H9 (cell line): ENCODE data around the gene RAD23B. TPM values are rescaled to one million over a fixed set of nuclear protein-coding genes. Genes with fewer than 3 reads are reported as not detected.

Source experiments
- DNase-seq: peaks from one replicate; pipeline ENCODE4 v3.0.0-alpha.2; 2017
- H2AFZ ChIP-seq: one replicate; pipeline ENCODE4 v1.6.1; 2013; ENCODE audit warnings: mild to moderate bottlenecking, low read length, control low read depth, moderate library complexity
- H2AK5ac ChIP-seq: 2 replicates; pipeline ENCODE4 v1.6.1; 2013; ENCODE audit warnings: low read length, control low read depth, mixed read lengths; ENCODE audit not compliant: insufficient read length
- H2BK120ac ChIP-seq: one replicate; pipeline ENCODE4 v1.6.1; 2013; ENCODE audit warnings: low read depth, mild to moderate bottlenecking, low read length, control low read depth, inconsistent platforms; ENCODE audit not compliant: poor library complexity, severe bottlenecking
- H2BK12ac ChIP-seq: 2 replicates; pipeline ENCODE4 v1.6.1; 2013; ENCODE audit warnings: low read length, control low read depth, mixed read lengths, low read depth; ENCODE audit not compliant: insufficient read length
- H2BK15ac ChIP-seq: 2 replicates; pipeline ENCODE4 v1.6.1; 2013; ENCODE audit warnings: low read depth, low read length, control low read depth
- H2BK20ac ChIP-seq: one replicate; pipeline ENCODE4 v1.6.1; 2013; ENCODE audit warnings: low read depth, mild to moderate bottlenecking, low read length, control low read depth, inconsistent platforms; ENCODE audit not compliant: poor library complexity, severe bottlenecking
- H2BK5ac ChIP-seq: 2 replicates; pipeline ENCODE4 v1.6.1; 2013; ENCODE audit warnings: low read length, control low read depth, mixed read lengths; ENCODE audit not compliant: insufficient read length
- H3K14ac ChIP-seq: 2 replicates; pipeline ENCODE4 v1.6.1; 2013; ENCODE audit warnings: low read length, control low read depth; ENCODE audit not compliant: insufficient read depth
- H3K18ac ChIP-seq: 2 replicates; pipeline ENCODE4 v1.6.1; 2013; ENCODE audit warnings: low read depth, mild to moderate bottlenecking, mixed read lengths, low read length, control low read depth; ENCODE audit not compliant: insufficient read length
- H3K23ac ChIP-seq: 2 replicates; pipeline ENCODE4 v1.6.1; 2013; ENCODE audit warnings: low read length, control low read depth, mixed read lengths, low read depth; ENCODE audit not compliant: insufficient read length
- H3K23me2 ChIP-seq: 2 replicates; pipeline ENCODE4 v1.6.1; 2013; ENCODE audit warnings: low read depth, mild to moderate bottlenecking, mixed read lengths, low read length, control low read depth; ENCODE audit not compliant: insufficient read length, poor library complexity, severe bottlenecking
- H3K27ac ChIP-seq: 2 replicates; pipeline ENCODE4 v1.5.1; 2013; ENCODE audit warnings: low read length, control low read depth, mixed read lengths, low read depth; ENCODE audit not compliant: insufficient read length
- H3K27me3 ChIP-seq: 2 replicates; pipeline ENCODE4 v1.6.1; 2013; ENCODE audit warnings: low read length, control low read depth, inconsistent platforms; ENCODE audit not compliant: insufficient read depth
- H3K4ac ChIP-seq: 2 replicates; pipeline ENCODE4 v1.6.1; 2013; ENCODE audit warnings: low read depth, mild to moderate bottlenecking, control low read depth, inconsistent platforms, low read length, moderate library complexity
- H3K4me1 ChIP-seq: 2 replicates; pipeline ENCODE4 v1.6.1; 2013; ENCODE audit warnings: low read length, control low read depth, inconsistent platforms; ENCODE audit not compliant: insufficient read depth
- H3K4me2 ChIP-seq: 2 replicates; pipeline ENCODE4 v1.6.1; 2013; ENCODE audit warnings: low read length, control low read depth, mixed read lengths; ENCODE audit not compliant: insufficient read length, insufficient read depth
- H3K56ac ChIP-seq: 2 replicates; pipeline ENCODE4 v1.6.1; 2013; ENCODE audit warnings: low read depth, mild to moderate bottlenecking, mixed read lengths, low read length, control low read depth; ENCODE audit not compliant: insufficient read length
- H3K79me1 ChIP-seq: 2 replicates; pipeline ENCODE4 v1.6.1; 2013; ENCODE audit warnings: low read depth, mild to moderate bottlenecking, moderate library complexity, low read length, control low read depth, inconsistent platforms; ENCODE audit not compliant: insufficient read depth, poor library complexity, severe bottlenecking
- H3K79me2 ChIP-seq: 2 replicates; pipeline ENCODE4 v1.6.1; 2013; ENCODE audit warnings: low read length, control low read depth, inconsistent platforms; ENCODE audit not compliant: insufficient read depth
- H3K9ac ChIP-seq: 2 replicates; pipeline ENCODE4 v1.6.1; 2013; ENCODE audit warnings: low read length, control low read depth, mixed read lengths; ENCODE audit not compliant: insufficient read length; ENCODE audit errors: extremely low read depth
- H3K9me3 ChIP-seq: one replicate; pipeline ENCODE4 v1.6.1; 2013; ENCODE audit warnings: low read depth, low read length, inconsistent platforms; ENCODE audit not compliant: control insufficient read depth
- H3T11ph ChIP-seq: one replicate; pipeline ENCODE4 v1.6.1; 2013; ENCODE audit warnings: mild to moderate bottlenecking, low read length, control low read depth, inconsistent platforms
- H4K20me1 ChIP-seq: one replicate; pipeline ENCODE4 v1.6.1; 2013; ENCODE audit not compliant: control insufficient read depth, insufficient read length, insufficient read depth
- H4K5ac ChIP-seq: 2 replicates; pipeline ENCODE4 v1.6.1; 2013; ENCODE audit warnings: low read depth, mild to moderate bottlenecking, mixed read lengths, low read length, control low read depth; ENCODE audit not compliant: insufficient read length
- H4K8ac ChIP-seq: replicated peaks from 2 replicates; pipeline ENCODE4 v1.6.1; 2013; ENCODE audit warnings: low read length, control low read depth, mixed read lengths, low read depth; ENCODE audit not compliant: insufficient read length
- H4K91ac ChIP-seq: 2 replicates; pipeline ENCODE4 v1.6.1; 2013; ENCODE audit warnings: low read depth, mild to moderate bottlenecking, moderate library complexity, mixed read lengths, low read length, control low read depth; ENCODE audit not compliant: insufficient read length
- H3K27ac Mint-ChIP-seq, 3 experiments: 2 replicates in 2 of 3; 3 replicates in 1 of 3; pipeline ENCODE4 v1.8.0; 2020 to 2021; ENCODE audit warnings: mixed read lengths in 3 of 3, mild to moderate bottlenecking in 1 of 3, moderate library complexity in 1 of 3
- H3K27me3 Mint-ChIP-seq: 2 replicates; pipeline ENCODE4 v1.8.0; 2021; ENCODE audit warnings: low read depth, mild to moderate bottlenecking, moderate library complexity, mixed read lengths
- H3K36me3 Mint-ChIP-seq, 3 experiments: 2 replicates in 2 of 3; 3 replicates in 1 of 3; pipeline ENCODE4 v1.8.0; 2020 to 2021; ENCODE audit warnings: low read depth in 3 of 3, mixed read lengths in 3 of 3; ENCODE audit not compliant: insufficient read depth in 1 of 3
- H3K4me1 Mint-ChIP-seq, 2 experiments: 2 replicates each; pipeline ENCODE4 v1.8.0; 2020; ENCODE audit warnings: mixed read lengths in 2 of 2
- H3K4me3 Mint-ChIP-seq, 2 experiments: 2 replicates in 1 of 2; 3 replicates in 1 of 2; pipeline ENCODE4 v1.8.0; 2020 to 2021; ENCODE audit warnings: mild to moderate bottlenecking in 2 of 2, mixed read lengths in 2 of 2, moderate library complexity in 1 of 2
- H3K9me3 Mint-ChIP-seq, 2 experiments: 2 replicates in 1 of 2; 3 replicates in 1 of 2; pipeline ENCODE4 v1.8.0; 2020; ENCODE audit warnings: mild to moderate bottlenecking in 2 of 2, mixed read lengths in 2 of 2, moderate library complexity in 1 of 2
- CTCF ChIP-seq: fragments of 200-600 bp; sonication (generic); conservative IDR thresholded peaks from 3 replicates; pipeline ENCODE4 v1.8.0; 2021; ENCODE audit warnings: antibody characterized with exemption, mild to moderate bottlenecking
- WGBS: extraction: QIAGEN DNeasy Blood & Tissue Kit; methylation state at CpG from one replicate; pipeline ENCODE4 v1.1.7; 2013; ENCODE audit warnings: missing lambda C conversion rate, low lambda C conversion rate, mixed read lengths; ENCODE audit not compliant: insufficient read length; ENCODE audit errors: extremely low coverage; 5-methylcytosine and 5-hydroxymethylcytosine counted together
- total RNA-seq: library from RNA; stranded (reverse); gene quantifications from 2 replicates; pipeline ENCODE4 v1.2.1, GENCODE V29; 2021

RAD23B gene
- total RNA-seq, 1 experiment from 2014 or later, result 154 TPM

GRCh38 chr9:107281922-107282667, 984 bp upstream of the RAD23B start:
- no peak overlapping the region for H3K56ac ChIP-seq
- WGBS, result no CpG with 5 or more reads among the region's 13 CpGs
- no peaks in the 10 kb centered on the region; a peak in 1 of 5 replicates for H3K9me3 Mint-ChIP-seq
- H3K79me2 ChIP-seq, result peaks cover 23% of the 10 kb centered on the region
- H3K27ac Mint-ChIP-seq, result peak overlapping the region; percentile 33 to 94 (median 79)
- H2AK5ac ChIP-seq, result no peak overlapping the region
- H3K79me1 ChIP-seq, result no peaks in the 10 kb centered on the region
- H3K9me3 ChIP-seq, result no peaks in the 10 kb centered on the region
- no peak overlapping the region for H3K23ac ChIP-seq
- H3T11ph ChIP-seq, result no peak overlapping the region
- H2BK15ac ChIP-seq, result no peak overlapping the region
- H2BK12ac ChIP-seq, result no peak overlapping the region
- no peak overlapping the region for H3K4ac ChIP-seq
- H3K4me1 Mint-ChIP-seq, result peaks cover 33 to 36% of the 10 kb centered on the region in 2 experiments
- no peak overlapping the region for H3K18ac ChIP-seq
- no peak overlapping the region for H4K5ac ChIP-seq
- TF ChIP-seq CTCF, result no peak
- peak overlapping the region; percentile 87 to 92 for H3K4me3 Mint-ChIP-seq
- no peak overlapping the region for H2BK20ac ChIP-seq
- no peak overlapping the region for H3K27ac ChIP-seq
- H4K20me1 ChIP-seq, result no peaks in the 10 kb centered on the region
- peak overlapping the region; percentile 51 for H3K9ac ChIP-seq
- H3K27me3 Mint-ChIP-seq, result no peaks in the 10 kb centered on the region
- H3K4me1 ChIP-seq, result no peaks in the 10 kb centered on the region
- peaks cover 3% of the 10 kb centered on the region for H3K23me2 ChIP-seq
- no peak overlapping the region for H2BK120ac ChIP-seq
- H3K14ac ChIP-seq, result no peak overlapping the region; the same call in 1 of the 2 replicates
- H3K27me3 ChIP-seq, result no peaks in the 10 kb centered on the region
- H4K8ac ChIP-seq, result no peak overlapping the region
- peak overlapping the region; percentile 76 for H3K4me2 ChIP-seq
- H2AFZ ChIP-seq, result no peak overlapping the region
- H2BK5ac ChIP-seq, result no peak overlapping the region
- DNase-seq, result no peak
- peaks cover 0 to 15% (median 4%) of the 10 kb centered on the region in 3 experiments; a peak in 6 of 7 replicates for H3K36me3 Mint-ChIP-seq
- no peak overlapping the region for H4K91ac ChIP-seq
